GM18858 (cell line): ENCODE data around the gene MORC2.

Experiments
- ATAC-seq: cut with Tn5 transposase; IDR thresholded peaks from one replicate; pipeline ENCODE4 v1.9.1; 2021; ENCODE audit not compliant: unreplicated experiment

Gene MORC2

GRCh38 chr22:30889996-30890480 is 78.5 kb downstream of the MORC2 start:
- no peak for ATAC-seq

- no peak for ATAC-seq
Observed at GRCh38 chr22:30889268-30889995, 79.1 kb downstream of the MORC2 start.

- ATAC-seq, result no peak
Observed at GRCh38 chr22:30887861-30888260, 80.7 kb downstream of the MORC2 start.

DNA sequence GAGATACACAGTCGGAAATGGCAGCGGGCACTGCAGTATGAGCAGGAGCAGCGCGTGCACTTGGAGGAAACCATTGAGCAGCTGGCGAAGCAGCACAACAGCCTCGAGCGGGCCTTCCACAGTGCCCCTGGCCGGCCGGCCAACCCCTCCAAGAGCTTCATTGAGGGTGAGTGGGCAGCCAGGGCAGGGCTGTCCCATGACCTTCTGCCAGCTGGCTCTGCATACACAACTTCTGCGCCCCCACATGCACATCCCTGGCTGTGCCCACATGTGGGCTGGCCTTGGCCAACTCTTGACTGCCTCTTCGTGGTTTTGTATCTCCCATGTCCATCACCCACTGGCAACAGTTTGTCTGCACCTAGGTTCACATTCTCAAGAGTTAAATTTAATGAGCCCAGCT is 81.1 kb downstream of the MORC2 start:
- ATAC-seq, result no peak

DNA sequence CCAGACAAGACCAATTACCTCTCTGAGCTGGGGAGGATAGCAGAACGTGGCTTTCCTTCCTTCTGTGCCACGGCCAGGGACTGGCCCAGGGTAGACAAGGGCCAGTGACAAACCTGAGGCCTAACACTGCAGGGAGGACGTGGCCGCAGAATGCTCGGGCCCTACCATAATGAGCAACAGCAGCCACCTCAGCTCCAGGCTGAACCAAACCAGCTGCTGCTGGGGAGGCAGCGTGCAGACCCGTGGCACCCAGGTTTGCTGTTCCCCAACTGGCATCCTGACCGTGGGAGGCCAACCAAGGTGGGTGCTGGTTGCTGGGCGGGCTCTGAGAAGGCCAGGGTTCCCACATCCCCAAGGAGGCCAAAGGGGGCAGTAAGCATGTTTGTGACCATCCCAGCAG is 83.0 kb downstream of the MORC2 start:
- ATAC-seq, result no peak

- no peak for ATAC-seq
Observed at GRCh38 chr22:30885001-30885366, 83.6 kb downstream of the MORC2 start.

DNA sequence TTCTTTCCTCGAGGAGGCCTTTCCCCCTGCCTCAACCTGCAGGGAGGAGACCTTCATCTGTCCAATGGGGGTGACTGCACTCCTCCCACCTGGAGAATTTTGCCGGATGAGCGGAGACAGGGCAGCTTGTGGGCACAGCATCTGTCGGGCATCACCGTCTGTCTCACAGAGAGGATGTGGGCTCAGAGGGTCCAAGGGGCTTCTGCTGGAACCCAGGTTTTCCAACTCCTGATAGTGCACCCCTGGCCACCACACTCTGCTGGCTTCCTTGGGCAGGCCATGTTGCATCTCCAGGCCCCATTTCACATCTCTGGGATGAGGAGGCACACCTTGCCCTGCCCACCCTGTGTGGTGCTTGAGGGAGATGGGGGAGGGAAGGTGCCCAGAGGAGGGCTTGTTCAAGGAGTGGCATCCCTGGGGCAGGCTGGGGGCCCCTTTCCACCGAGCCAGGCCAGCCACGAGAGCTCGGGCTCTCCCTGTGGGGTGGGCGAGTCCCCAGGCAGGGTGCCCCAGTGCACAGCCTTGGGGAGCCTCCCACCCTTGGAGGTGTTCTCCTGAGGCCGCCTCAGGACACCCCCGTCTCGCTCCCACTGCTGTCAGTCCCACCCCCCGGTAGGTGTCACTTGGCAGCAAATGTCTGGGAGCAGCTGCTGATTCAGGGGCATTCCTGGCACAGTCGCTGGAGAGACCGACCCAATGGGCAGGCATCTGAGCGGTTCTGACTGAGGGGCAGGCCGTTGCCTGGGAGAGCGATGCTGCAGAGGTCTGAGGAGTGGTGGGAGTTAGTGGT is 84.2 kb downstream of the MORC2 start:
- ATAC-seq, result no peak

GRCh38 chr22:30883586-30884145 is 84.9 kb downstream of the MORC2 start:
- no peak for ATAC-seq

DNA sequence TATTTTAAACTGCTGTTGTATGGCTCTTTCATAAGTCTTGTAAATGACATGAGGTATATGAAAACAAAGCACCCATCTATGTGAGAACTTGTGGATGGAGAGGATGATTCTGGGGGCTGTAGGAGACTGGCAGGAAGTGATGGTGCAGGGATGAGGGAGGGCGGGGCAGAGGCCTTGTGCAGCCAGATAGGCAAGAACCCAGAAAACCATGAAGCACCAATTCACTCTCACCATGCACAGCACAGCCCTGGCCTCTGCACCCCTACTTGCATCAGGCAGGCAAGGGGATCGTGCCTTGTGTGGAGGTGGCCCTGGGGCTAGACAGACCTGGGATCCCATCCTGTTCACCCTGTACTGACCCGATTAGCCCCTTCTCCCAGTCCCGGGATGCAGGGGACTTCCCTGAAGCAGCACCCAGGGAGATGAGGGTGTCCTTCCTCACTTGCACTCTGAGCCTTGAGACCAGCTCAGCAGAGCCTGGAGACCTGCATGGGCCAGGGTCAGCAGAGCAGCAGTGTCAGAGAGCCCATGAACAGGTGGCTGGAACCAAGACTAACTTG is 85.5 kb downstream of the MORC2 start:
- ATAC-seq, result no peak

GRCh38 chr22:30882184-30882717 is 86.3 kb downstream of the MORC2 start:
- ATAC-seq, result no peak

DNA sequence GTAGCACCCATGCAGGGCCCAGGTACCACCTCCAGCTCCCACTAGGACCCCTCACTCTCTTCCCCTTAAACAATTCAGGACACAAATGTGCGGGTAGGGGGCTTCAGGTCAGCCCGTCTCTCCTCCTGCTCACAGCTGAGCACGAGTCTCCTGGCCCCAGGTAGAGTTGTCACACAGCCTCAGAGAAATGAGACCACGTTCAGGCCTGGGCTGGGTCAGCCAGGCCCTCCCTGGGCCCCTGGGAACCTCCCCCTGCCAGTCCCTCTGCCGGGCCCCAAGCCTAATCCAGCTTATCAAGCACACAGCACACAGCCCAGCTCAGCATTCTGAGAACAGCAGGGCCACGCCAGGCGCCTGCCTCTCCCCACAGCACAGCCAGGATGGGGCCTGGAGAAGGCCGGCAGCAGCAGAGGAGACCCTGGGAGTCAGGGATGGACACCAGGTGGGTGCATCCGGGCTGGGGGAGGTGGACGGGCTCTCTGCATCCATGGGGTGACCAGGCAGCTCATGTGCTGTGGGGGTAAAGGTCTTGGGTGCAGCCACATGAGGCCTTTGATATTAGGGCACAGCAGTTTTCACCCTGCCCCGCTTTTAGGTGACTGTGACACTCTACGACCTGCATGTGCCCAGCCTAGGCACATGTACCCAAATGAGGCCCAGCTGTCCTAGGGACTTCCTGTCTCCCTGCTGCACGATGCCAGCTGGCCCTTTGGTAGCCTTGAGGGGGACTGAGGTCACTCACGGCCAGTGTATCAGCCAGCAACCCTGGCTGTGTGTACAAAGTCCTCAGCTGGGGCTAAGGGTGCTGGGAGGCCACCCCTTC is 87.0 kb downstream of the MORC2 start:
- no peak for ATAC-seq

- no peak for ATAC-seq
Observed at GRCh38 chr22:30880847-30881246, 87.7 kb downstream of the MORC2 start.

DNA sequence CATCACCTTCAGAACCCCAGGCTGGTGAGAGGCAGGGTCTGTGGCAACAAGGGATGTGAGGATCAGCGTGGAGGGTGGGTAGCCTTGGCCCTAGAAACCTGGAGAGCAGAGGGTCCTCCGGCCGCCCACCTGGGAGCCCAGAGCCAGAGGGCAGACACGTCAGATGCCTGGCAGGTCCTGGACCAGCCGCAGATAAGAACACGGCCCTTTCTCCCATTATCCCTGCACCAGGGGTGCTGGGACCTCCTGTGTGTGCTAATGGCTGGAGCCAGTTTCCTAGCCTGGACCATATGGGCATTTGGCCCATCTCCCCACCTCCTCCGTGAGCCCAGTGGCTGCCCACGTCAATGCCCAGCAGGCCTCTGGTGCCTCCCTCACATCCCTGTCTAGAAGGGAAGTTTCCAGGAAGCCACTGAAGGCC is 88.4 kb downstream of the MORC2 start:
- ATAC-seq, result no peak

DNA sequence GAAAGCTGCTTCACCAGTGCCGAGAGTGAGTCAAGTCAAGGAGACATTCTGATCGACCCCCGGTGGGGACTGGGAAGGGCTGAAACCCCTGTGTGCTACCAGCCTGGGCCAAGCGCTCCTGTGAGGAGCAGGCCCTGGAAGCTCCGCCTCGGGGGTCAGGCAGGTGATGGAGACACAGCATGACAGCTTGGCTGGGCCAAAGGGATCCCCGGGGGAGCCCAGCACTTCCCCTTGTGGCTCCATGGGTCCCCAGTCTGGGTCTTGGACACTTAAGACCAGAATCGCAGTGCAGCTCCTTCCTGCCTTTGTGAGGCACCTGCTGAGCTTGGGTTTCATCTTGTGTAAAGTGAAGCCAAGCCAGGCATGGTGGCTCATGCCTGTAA is 89.2 kb downstream of the MORC2 start:
- ATAC-seq, result no peak

GRCh38 chr22:30878516-30879414 is 89.8 kb downstream of the MORC2 start:
- no peak for ATAC-seq

DNA sequence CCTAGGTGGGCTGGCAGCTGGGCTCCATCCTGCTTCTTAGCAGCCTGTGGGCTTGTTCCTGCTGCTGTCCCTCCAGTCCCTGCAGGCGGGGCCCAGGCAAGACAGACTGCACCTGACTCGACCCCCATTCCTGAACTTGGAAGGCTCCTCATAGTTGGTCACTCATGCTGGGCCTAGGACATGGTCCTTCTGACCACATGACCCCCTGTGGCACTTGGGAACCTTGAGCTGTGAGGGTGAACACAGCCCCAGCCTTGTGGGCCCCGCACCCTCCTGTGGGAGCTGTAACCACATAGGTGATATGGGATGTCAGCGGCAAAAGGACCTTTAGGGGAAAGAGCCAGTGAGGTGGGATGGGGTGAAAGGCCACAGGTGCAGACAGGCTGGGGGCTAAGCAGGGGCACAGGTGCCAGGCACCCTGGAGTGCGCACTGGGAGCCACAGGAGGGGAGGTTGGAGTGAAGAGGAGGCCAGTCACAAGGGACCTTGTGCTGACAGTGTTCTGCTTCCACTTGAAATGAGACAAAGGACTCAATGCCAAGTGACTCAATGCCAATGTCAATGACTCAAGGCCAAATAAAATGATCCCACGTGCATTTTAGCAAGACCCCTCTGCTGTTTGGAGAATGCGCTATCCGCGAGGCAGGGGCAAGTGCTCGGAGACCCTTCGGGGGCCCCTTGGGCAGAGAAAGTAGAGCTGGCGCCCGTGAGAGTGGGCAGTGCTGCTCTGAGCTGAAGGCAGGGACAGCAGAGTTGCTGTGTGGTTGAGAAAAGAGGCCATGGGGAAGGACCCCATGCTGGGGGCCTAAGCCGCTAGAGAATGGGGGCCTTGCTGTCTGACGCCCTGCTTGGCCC is 90.7 kb downstream of the MORC2 start:
- no peak for ATAC-seq

GRCh38 chr22:30876915-30877553 is 91.5 kb downstream of the MORC2 start:
- ATAC-seq, result no peak

GRCh38 chr22:30876221-30876751 is 92.3 kb downstream of the MORC2 start:
- ATAC-seq, result no peak
